ENCODE results near the gene TMEM117.

Gene TMEM117

GRCh38 chr12:44101475-44101874 is 265.6 kb downstream of the TMEM117 start:
- no peak for ATAC-seq (ENCODE audit: low read depth)
- Histone ChIP-seq H3K9me3 (ENCODE audit: severe bottlenecking) (no peaks in the 10 kb centered on the region), H3K4me1 (ENCODE audit: insufficient read depth, poor library complexity, severe bottlenecking) (no peaks in the 10 kb centered on the region), H3K27ac (ENCODE audit: poor library complexity, severe bottlenecking) (no peak overlapping the region), H3K27me3 (ENCODE audit: insufficient read depth, poor library complexity, severe bottlenecking) (no peaks in the 10 kb centered on the region), H3K4me3 (ENCODE audit: severe bottlenecking) (no peak overlapping the region), H3K36me3 (ENCODE audit: low read depth) (no peaks in the 10 kb centered on the region)
- no peak for DNase-seq (ENCODE audit: low spot score)
- no peak for TF ChIP-seq CTCF (IDR thresholded peaks at IDR 0.05; ENCODE audit: poor library complexity, severe bottlenecking)

- no peak overlapping the region for H3K27ac ChIP-seq (ENCODE audit: poor library complexity, severe bottlenecking)
- no peak for TF ChIP-seq CTCF (IDR thresholded peaks at IDR 0.05; ENCODE audit: poor library complexity, severe bottlenecking)
- no peaks in the 10 kb centered on the region for H3K9me3 ChIP-seq (ENCODE audit: severe bottlenecking)
- H3K4me3 ChIP-seq (ENCODE audit: severe bottlenecking) = no peak overlapping the region
- no peaks in the 10 kb centered on the region for H3K36me3 ChIP-seq (ENCODE audit: low read depth)
- no peaks in the 10 kb centered on the region for H3K4me1 ChIP-seq (ENCODE audit: insufficient read depth, poor library complexity, severe bottlenecking)
- no peak for ATAC-seq (ENCODE audit: low read depth)
- H3K27me3 ChIP-seq (ENCODE audit: insufficient read depth, poor library complexity, severe bottlenecking) = no peaks in the 10 kb centered on the region
- DNase-seq (ENCODE audit: low spot score) = no peak
Measured at GRCh38 chr12:44114906-44115305, 279.0 kb downstream of the TMEM117 start.

- DNase-seq (ENCODE audit: low spot score) = no peak
- TF ChIP-seq CTCF (IDR thresholded peaks at IDR 0.05; ENCODE audit: poor library complexity, severe bottlenecking) = no peak
- H3K4me1 ChIP-seq (ENCODE audit: insufficient read depth, poor library complexity, severe bottlenecking) = no peaks in the 10 kb centered on the region
- H3K4me3 ChIP-seq (ENCODE audit: severe bottlenecking) = no peak overlapping the region
- no peaks in the 10 kb centered on the region for H3K36me3 ChIP-seq (ENCODE audit: low read depth)
- no peak for ATAC-seq (ENCODE audit: low read depth)
- no peaks in the 10 kb centered on the region for H3K27me3 ChIP-seq (ENCODE audit: insufficient read depth, poor library complexity, severe bottlenecking)
- no peaks in the 10 kb centered on the region for H3K9me3 ChIP-seq (ENCODE audit: severe bottlenecking)
- no peak overlapping the region for H3K27ac ChIP-seq (ENCODE audit: poor library complexity, severe bottlenecking)
Measured at GRCh38 chr12:44117337-44117736, 281.5 kb downstream of the TMEM117 start.

GRCh38 chr12:44118946-44119345 is 283.1 kb downstream of the TMEM117 start:
- no peak overlapping the region for H3K4me3 ChIP-seq (ENCODE audit: severe bottlenecking)
- ATAC-seq (ENCODE audit: low read depth) = no peak
- DNase-seq (ENCODE audit: low spot score) = no peak
- no peaks in the 10 kb centered on the region for H3K27me3 ChIP-seq (ENCODE audit: insufficient read depth, poor library complexity, severe bottlenecking)
- no peaks in the 10 kb centered on the region for H3K9me3 ChIP-seq (ENCODE audit: severe bottlenecking)
- no peak for TF ChIP-seq CTCF (IDR thresholded peaks at IDR 0.05; ENCODE audit: poor library complexity, severe bottlenecking)
- H3K4me1 ChIP-seq (ENCODE audit: insufficient read depth, poor library complexity, severe bottlenecking) = no peaks in the 10 kb centered on the region
- H3K36me3 ChIP-seq (ENCODE audit: low read depth) = no peaks in the 10 kb centered on the region
- no peak overlapping the region for H3K27ac ChIP-seq (ENCODE audit: poor library complexity, severe bottlenecking)

GRCh38 chr12:44126806-44127205 is 290.9 kb downstream of the TMEM117 start:
- no peaks in the 10 kb centered on the region for H3K4me1 ChIP-seq (ENCODE audit: insufficient read depth, poor library complexity, severe bottlenecking)
- H3K36me3 ChIP-seq (ENCODE audit: low read depth) = no peaks in the 10 kb centered on the region
- DNase-seq (ENCODE audit: low spot score) = no peak
- TF ChIP-seq CTCF (IDR thresholded peaks at IDR 0.05; ENCODE audit: poor library complexity, severe bottlenecking) = no peak
- no peak for ATAC-seq (ENCODE audit: low read depth)
- no peaks in the 10 kb centered on the region for H3K27me3 ChIP-seq (ENCODE audit: insufficient read depth, poor library complexity, severe bottlenecking)
- no peak overlapping the region for H3K4me3 ChIP-seq (ENCODE audit: severe bottlenecking)
- H3K9me3 ChIP-seq (ENCODE audit: severe bottlenecking) = no peaks in the 10 kb centered on the region
- no peak overlapping the region for H3K27ac ChIP-seq (ENCODE audit: poor library complexity, severe bottlenecking)
